ENCODE results near the gene SMARCD1. TPM values are rescaled to one million over a fixed set of nuclear protein-coding genes. Genes with fewer than 3 reads are reported as not detected.

The SMARCD1 gene
- total and polyA plus RNA-seq, 10 donors, result 17.4 to 85.7 (median 52.6) TPM

GRCh38 chr12:50110762-50111351 is 25.7 kb downstream of the SMARCD1 start:
- Histone ChIP-seq H3K27ac (peak overlapping the region; percentile 67 to 98 (median 94)), H3K4me3 (peak overlapping the region in 5 of 8 donors; percentile 1 to 95 (median 81)), H3K27me3 (replicated peaks in 1 of 7) (no peaks in the 10 kb centered on the region), H3K9me3 (no peaks in the 10 kb centered on the region), H3K4me1 (peaks cover 36 to 61% (median 55%) of the 10 kb centered on the region in 6 donors), H3K36me3 (peaks cover 0 to 24% (median 6%) of the 10 kb centered on the region in 6 donors)
- TF ChIP-seq POLR2AphosphoS5 (IDR thresholded peaks at IDR 0.05) (peak; percentile 37 to 75 (median 57)), CTCF (IDR thresholded peaks at IDR 0.05 in 8 of 11, conservative IDR thresholded peaks at IDR 0.05 in 3 of 11) (no peak)
- DNase-seq, result peak; percentile 89
- 19 to 39% (median 34%) methylated on average over 5 to 7 of the region's 7 CpGs for WGBS, 5 donors
- intact Hi-C loops (cut with DNase I; ENCODE audit: low total_unique reads), result no loop called here

- DNase-seq, result no peak
- intact Hi-C loops (cut with DNase I; ENCODE audit: low total_unique reads), result no loop called here
- TF ChIP-seq POLR2A (IDR thresholded peaks at IDR 0.05) (no peak), POLR2AphosphoS5 (IDR thresholded peaks at IDR 0.05) (no peak), CTCF (IDR thresholded peaks at IDR 0.05 in 8 of 11, conservative IDR thresholded peaks at IDR 0.05 in 3 of 11) (no peak)
- Histone ChIP-seq H3K36me3 (peaks cover 0 to 29% (median 9%) of the 10 kb centered on the region in 6 donors), H3K4me3 (peak overlapping the region in 7 of 8 donors; percentile 1 to 95 (median 73)), H3K27ac (peak overlapping the region; percentile 76 to 98 (median 94)), H3K4me1 (peaks cover 37 to 66% (median 58%) of the 10 kb centered on the region in 6 donors), H3K9me3 (no peaks in the 10 kb centered on the region), H3K27me3 (replicated peaks in 1 of 7) (no peaks in the 10 kb centered on the region)
- 8 to 16% (median 12%) methylated on average over 17 to 19 of the region's 19 CpGs for WGBS, 5 donors
Measured at GRCh38 chr12:50111395-50111692, 26.2 kb downstream of the SMARCD1 start.

- peak within 1 kb of the TSS; percentile 90 to 98 (median 94) for H3K27ac ChIP-seq
- H3K4me1 ChIP-seq, result peaks cover 37 to 71% (median 63%) of the 10 kb centered on the region in 6 donors
- intact Hi-C loops (cut with DNase I; ENCODE audit: low total_unique reads), result no loop called here
- peak; percentile 99 for DNase-seq
- H3K27me3 ChIP-seq (replicated peaks in 1 of 7), result no peaks in the 10 kb centered on the region
- TF ChIP-seq CTCF (IDR thresholded peaks at IDR 0.05 in 8 of 11, conservative IDR thresholded peaks at IDR 0.05 in 3 of 11) (peak; percentile 82 to 96 (median 95)), POLR2AphosphoS5 (IDR thresholded peaks at IDR 0.05) (peak; percentile 99 to 100 (median 99)), POLR2A (IDR thresholded peaks at IDR 0.05) (peak; percentile 20 to 95 (median 95))
- no peaks in the 10 kb centered on the region for H3K9me3 ChIP-seq
- peak within 1 kb of the TSS; percentile 73 to 97 (median 88) for H3K4me3 ChIP-seq
- 0% methylated on average over 18 to 59 of the region's 59 CpGs for WGBS, 5 donors
- H3K36me3 ChIP-seq, result peaks cover 0 to 34% (median 11%) of the 10 kb centered on the region in 6 donors
Measured at GRCh38 chr12:50111693-50112455, 26.7 kb downstream of the SMARCD1 start, which contains the start of gene COX14. Gene COX14 (plus strand): TSS chr12:50112236. CDS start chr12:50120044, 7,808 bp downstream.
